ENCODE results near the gene RUNX3. TPM values are rescaled to one million over a fixed set of nuclear protein-coding genes. Genes with fewer than 3 reads are reported as not detected.

RUNX3 gene
- polyA plus RNA-seq, 3 donors, result 4.4 to 27.9 (median 6.7) TPM

DNA sequence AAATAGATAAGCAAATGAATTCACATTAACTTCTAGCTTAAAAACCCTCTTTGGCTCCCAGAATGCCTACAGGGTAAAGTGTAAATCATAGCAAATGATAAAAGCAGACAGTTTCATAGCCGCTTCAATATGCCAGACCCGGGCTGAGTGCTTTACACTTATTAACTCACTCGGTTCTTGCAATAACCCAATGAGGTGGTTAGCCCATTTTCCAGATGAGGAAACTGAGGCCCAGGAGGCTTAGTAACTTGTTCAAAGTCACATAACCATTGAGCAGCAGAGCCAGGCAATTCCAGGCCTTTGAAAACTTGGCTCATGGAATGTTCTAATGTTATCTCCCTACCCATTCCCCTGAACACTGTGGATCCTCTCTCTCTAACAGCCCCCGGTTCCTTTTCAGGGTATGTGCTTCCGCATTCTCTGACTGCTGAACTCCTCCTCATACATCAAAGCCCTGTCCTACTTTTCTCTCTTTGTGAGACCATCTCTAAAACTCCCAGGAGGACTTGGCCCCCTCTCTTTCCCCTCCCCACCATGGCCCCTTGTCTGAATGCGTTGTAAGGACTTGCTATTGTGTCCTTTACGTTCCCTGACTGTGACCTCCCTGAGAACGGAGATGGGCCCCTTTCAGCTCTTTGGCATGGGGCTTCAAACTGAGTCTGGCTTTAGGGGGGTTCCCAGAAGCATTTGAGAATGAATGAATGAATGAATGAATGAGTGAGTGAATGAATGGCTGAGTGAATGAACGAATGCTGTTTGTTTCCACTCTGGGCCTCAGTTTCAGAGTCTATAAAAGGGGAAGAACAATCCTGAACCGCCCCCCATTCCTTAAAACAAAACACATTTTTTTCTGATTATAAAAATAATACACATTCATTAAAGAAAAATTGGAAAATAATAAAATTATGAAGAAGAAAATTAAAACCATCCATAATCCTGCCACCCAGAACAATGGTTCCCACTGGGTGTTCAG is 15.6 kb upstream of the RUNX3 start:
- Mint-ChIP-seq H3K36me3 (no peaks in the 10 kb centered on the region), H3K27ac (no peak overlapping the region), H3K4me3 (no peak overlapping the region), H3K9me3 (no peaks in the 10 kb centered on the region), H3K27me3 (ENCODE audit: low read depth in 3 of 3) (peaks cover 4 to 7% (median 5%) of the 10 kb centered on the region in 3 donors), H3K4me1 (peaks cover 6% of the 10 kb centered on the region)
- H3K27ac ChIP-seq (ENCODE audit: low read depth in 1 of 2, low read length in 2 of 2), result no peak overlapping the region
- H2AFZ ChIP-seq (ENCODE audit: insufficient read depth, low read depth, low read length, poor library complexity, severe bottlenecking), result no peak overlapping the region
- no peaks in the 10 kb centered on the region for H3K4me1 ChIP-seq (ENCODE audit: control insufficient read depth in 1 of 2, insufficient read depth in 2 of 2, low read length in 2 of 2)
- DNase-seq, result no peak
- no peak overlapping the region for H3K4me3 ChIP-seq (replicated peaks in 1 of 3; ENCODE audit: low read depth in 2 of 3, low read length in 3 of 3)
- H3K36me3 ChIP-seq (replicated peaks in 1 of 2; ENCODE audit: control insufficient read depth in 1 of 2, insufficient read depth in 2 of 2, low read length in 2 of 2), result no peaks in the 10 kb centered on the region
- no peaks in the 10 kb centered on the region for H3K9me3 ChIP-seq (replicated peaks in 1 of 2; ENCODE audit: control insufficient read depth in 1 of 2, insufficient read depth in 1 of 2, low read length in 2 of 2)
- intact Hi-C loops (cut with micrococcal nuclease), result no loop called here
- 97% methylated on average over 8 of the region's 10 CpGs for WGBS (ENCODE audit: insufficient coverage)
- no peak overlapping the region for H3K4me2 ChIP-seq (replicated peaks; ENCODE audit: extremely low read depth, low read length, poor library complexity, severe bottlenecking)
- TF ChIP-seq, protein P1, sequence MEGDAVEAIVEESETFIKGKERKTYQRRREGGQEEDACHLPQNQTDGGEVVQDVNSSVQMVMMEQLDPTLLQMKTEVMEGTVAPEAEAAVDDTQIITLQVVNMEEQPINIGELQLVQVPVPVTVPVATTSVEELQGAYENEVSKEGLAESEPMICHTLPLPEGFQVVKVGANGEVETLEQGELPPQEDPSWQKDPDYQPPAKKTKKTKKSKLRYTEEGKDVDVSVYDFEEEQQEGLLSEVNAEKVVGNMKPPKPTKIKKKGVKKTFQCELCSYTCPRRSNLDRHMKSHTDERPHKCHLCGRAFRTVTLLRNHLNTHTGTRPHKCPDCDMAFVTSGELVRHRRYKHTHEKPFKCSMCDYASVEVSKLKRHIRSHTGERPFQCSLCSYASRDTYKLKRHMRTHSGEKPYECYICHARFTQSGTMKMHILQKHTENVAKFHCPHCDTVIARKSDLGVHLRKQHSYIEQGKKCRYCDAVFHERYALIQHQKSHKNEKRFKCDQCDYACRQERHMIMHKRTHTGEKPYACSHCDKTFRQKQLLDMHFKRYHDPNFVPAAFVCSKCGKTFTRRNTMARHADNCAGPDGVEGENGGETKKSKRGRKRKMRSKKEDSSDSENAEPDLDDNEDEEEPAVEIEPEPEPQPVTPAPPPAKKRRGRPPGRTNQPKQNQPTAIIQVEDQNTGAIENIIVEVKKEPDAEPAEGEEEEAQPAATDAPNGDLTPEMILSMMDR (IDR thresholded peaks at IDR 0.05), result no peak
- no peaks in the 10 kb centered on the region for H4K20me1 ChIP-seq (ENCODE audit: insufficient read depth, low read length)
- H3K27me3 ChIP-seq (ENCODE audit: control insufficient read depth in 2 of 2, insufficient read depth in 2 of 2, low read length in 2 of 2), result no peaks in the 10 kb centered on the region
- no peaks in the 10 kb centered on the region for H3K79me2 ChIP-seq (ENCODE audit: insufficient read depth, low read length)
- H3K9ac ChIP-seq (ENCODE audit: insufficient read depth, low read length, poor library complexity, severe bottlenecking), result no peak overlapping the region

DNA sequence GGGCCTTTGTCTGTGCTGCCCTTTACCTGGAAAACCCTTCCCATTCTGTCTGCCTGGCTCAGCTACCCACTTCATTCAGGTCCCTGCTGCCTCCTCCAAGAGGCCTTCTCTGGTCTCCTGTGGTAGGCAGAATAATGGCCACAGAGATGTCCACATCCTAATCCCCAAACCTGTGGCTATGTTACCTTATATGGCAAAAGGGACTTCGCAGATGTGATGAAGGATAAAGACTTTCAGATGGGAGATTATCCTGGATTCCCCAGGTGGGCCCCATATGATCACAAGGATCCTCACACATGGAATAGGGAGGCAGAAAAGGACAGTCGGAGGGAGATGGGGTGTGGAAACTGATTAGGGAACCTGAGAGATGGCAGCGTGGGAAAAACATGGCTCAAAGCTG is 14.2 kb upstream of the RUNX3 start:
- no peak overlapping the region for H3K4me2 ChIP-seq (replicated peaks; ENCODE audit: extremely low read depth, low read length, poor library complexity, severe bottlenecking)
- DNase-seq, result no peak
- no peak overlapping the region for H3K4me3 ChIP-seq (replicated peaks in 1 of 3; ENCODE audit: low read depth in 2 of 3, low read length in 3 of 3)
- no peaks in the 10 kb centered on the region for H3K4me1 ChIP-seq (ENCODE audit: control insufficient read depth in 1 of 2, insufficient read depth in 2 of 2, low read length in 2 of 2)
- TF ChIP-seq, protein P1 (IDR thresholded peaks at IDR 0.05), result no peak
- intact Hi-C loops (cut with micrococcal nuclease), result loop anchor here in 1 of 2 donors (5.0 kb wide), 1 partner anchor 98 kb away; no protein-coding TSS in a partner anchor
- H4K20me1 ChIP-seq (ENCODE audit: insufficient read depth, low read length), result no peaks in the 10 kb centered on the region
- Mint-ChIP-seq H3K9me3 (no peaks in the 10 kb centered on the region), H3K4me1 (peaks cover 6% of the 10 kb centered on the region), H3K4me3 (no peak overlapping the region), H3K36me3 (no peaks in the 10 kb centered on the region), H3K27ac (peak overlapping the region in 1 of 7 donors; percentile 2), H3K27me3 (ENCODE audit: low read depth in 3 of 3) (peaks cover 4 to 7% (median 5%) of the 10 kb centered on the region in 3 donors)
- no peaks in the 10 kb centered on the region for H3K9me3 ChIP-seq (replicated peaks in 1 of 2; ENCODE audit: control insufficient read depth in 1 of 2, insufficient read depth in 1 of 2, low read length in 2 of 2)
- no peaks in the 10 kb centered on the region for H3K27me3 ChIP-seq (ENCODE audit: control insufficient read depth in 2 of 2, insufficient read depth in 2 of 2, low read length in 2 of 2)
- H3K79me2 ChIP-seq (ENCODE audit: insufficient read depth, low read length), result no peaks in the 10 kb centered on the region
- WGBS (ENCODE audit: insufficient coverage), result 100% methylated on average over 1 of the region's 3 CpGs
- no peak overlapping the region for H3K27ac ChIP-seq (ENCODE audit: low read depth in 1 of 2, low read length in 2 of 2)
- no peaks in the 10 kb centered on the region for H3K36me3 ChIP-seq (replicated peaks in 1 of 2; ENCODE audit: control insufficient read depth in 1 of 2, insufficient read depth in 2 of 2, low read length in 2 of 2)
- no peak overlapping the region for H3K9ac ChIP-seq (ENCODE audit: insufficient read depth, low read length, poor library complexity, severe bottlenecking)
- H2AFZ ChIP-seq (ENCODE audit: insufficient read depth, low read depth, low read length, poor library complexity, severe bottlenecking), result no peak overlapping the region
